Transverse colon (tissue), 3 donors: ENCODE measurements around the gene PRPF8.

Source experiments
- POLR2A ChIP-seq: fragments of 450-650 bp; IDR thresholded peaks from one replicate; pipeline ENCODE4 v1.6.1; 2016; ENCODE audit warnings: antibody characterized with exemption, mild to moderate bottlenecking, moderate library complexity
- POLR2AphosphoS5 ChIP-seq, 3 donors: sonication (generic); formaldehyde crosslinking; IDR thresholded peaks; one replicate each; pipeline ENCODE4 v1.6.1; 2016; ENCODE audit warnings: antibody characterized with exemption in 3 of 3

- peak; percentile 95 for TF ChIP-seq POLR2A
- TF ChIP-seq POLR2AphosphoS5 (IDR thresholded peaks at IDR 0.05) = peak; percentile 80 to 92 (median 85)
Observed at GRCh38 chr17:1709971-1710806, 25.5 kb upstream of the PRPF8 start, which contains the start of gene TLCD2.
